HG03280 (cell line): ENCODE data around the gene CAPN13.

Experiments used
- ATAC-seq: cut with Tn5 transposase; IDR thresholded peaks from one replicate; pipeline ENCODE4 v1.9.1; 2021; ENCODE audit warnings: mild to moderate bottlenecking, moderate library complexity; ENCODE audit not compliant: unreplicated experiment

Gene CAPN13

DNA sequence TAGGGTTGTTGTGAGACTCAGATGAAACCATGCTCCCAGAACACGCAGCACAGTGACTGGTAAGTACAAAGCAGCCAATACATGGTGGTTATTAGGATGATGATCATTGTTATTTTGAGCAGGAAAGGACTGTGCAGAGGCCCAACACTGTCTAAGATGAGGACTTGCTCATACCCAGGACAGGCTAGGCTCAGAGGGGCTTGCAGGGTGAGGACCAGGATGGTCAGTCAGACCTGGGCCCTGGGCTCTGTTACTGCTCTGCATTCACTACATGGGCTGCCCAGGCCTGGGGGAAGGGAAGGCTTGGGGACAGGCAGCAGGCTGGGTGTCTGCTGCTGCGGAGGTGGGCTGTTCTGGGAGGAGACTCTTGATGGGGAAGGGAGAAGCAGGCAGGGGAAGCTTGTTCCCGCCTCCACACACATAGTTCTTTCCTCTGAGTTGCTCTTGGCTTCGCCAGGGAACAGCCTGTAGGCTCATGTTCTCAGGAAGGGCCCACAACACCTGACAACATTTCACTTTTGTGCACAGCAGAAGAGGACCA, 17.5 kb downstream of the CAPN13 start:
- no peak for ATAC-seq

DNA sequence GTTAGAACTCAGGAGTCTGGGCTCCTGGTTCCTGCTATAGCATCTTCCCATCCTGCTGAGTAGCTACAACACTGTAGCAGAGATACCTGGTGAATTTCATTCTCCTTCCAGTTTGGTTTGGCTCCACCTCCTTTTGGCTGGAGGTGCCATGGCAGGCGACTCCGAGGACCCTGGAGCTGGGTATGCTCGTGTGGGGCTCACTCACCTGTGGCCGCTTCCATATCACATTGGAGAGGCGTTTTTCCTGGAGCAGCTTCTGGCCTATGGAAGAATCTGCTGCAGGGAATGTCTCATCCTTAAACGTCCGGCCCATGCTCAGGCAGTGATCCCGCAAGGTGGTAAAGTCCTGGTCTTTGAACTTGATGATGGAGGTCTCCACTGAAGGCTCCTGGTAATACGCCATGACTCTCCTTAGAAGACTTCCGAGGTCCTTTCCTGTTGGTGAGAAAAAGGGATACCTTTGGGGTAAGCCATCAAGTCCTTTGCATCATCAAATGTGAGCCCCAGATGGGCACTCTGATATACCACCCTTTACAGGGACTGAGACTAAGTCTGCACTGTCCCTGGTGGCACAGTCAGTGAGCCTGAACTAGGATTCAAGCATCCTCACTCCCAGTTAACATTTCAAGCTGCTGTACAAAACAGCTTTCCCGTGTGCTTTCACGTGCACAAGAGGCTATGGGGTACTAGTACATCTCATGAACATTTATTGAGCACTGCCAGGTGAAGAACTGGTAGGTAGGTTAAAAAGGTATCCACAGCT, 20.1 kb downstream of the CAPN13 start:
- no peak for ATAC-seq

DNA sequence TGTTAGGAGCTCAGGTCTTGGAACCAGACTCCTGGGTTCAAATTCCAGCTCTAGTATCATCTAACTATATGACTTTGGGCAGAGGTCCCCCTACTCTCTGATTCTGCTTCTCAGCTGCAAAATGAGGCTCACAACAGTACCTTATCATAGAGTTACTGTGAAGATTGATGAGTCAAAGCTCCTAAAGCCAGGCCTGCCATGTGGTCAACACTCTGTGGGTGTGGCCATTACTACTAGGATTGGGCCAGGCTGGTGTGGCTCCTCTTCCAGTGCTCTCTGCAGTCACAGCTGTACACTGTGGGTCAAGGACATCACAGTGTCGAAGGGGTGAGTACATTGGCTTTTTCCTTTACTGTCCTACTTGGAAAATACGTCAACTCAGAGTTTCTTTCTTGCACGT, 22.6 kb downstream of the CAPN13 start:
- ATAC-seq = no peak

DNA sequence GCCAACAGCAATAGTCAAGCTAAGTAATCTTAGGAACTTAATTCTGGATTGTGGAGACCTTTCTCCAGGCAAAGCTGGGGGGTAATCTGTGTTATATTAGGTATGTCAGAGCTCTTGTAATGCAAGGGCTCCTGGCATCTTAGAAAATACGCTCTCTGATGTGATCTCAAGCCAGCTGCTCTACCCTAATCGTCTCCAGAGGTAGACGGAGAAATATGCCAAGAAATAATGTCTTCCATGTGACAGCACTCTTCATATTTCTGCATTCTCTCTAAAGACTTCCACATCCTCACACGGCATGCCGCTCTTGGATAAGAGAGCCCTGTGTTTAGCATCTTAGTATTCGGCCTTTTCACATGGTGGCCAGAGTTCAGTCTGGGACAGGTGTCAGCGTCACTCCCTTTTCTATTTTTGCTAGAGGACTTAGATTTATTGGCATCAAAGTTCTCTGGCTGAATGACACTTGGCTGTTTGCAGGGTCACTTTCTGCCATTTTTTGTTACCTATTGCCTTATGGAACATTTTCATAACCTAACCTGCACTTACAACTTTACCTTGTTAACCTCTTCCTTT, 25.2 kb downstream of the CAPN13 start:
- no peak for ATAC-seq

DNA sequence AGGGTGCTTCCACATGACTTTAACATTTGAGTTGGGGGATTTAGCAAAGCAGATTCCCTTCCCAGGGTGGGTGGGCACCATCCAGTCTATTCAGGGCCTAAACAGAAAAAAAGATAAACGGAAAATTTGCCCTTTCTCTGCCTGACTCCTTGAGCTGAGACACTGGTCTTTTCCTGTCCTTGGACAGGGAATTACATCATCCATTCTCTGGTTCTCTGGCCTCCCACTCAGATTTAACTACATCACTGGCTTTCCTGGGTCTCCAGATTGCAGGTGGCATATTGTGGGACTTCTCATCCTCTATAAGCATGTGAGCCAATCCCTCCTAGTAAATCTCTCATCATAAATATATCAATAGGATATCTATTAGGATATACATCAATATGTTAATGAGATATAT, 25.8 kb downstream of the CAPN13 start:
- no peak for ATAC-seq

DNA sequence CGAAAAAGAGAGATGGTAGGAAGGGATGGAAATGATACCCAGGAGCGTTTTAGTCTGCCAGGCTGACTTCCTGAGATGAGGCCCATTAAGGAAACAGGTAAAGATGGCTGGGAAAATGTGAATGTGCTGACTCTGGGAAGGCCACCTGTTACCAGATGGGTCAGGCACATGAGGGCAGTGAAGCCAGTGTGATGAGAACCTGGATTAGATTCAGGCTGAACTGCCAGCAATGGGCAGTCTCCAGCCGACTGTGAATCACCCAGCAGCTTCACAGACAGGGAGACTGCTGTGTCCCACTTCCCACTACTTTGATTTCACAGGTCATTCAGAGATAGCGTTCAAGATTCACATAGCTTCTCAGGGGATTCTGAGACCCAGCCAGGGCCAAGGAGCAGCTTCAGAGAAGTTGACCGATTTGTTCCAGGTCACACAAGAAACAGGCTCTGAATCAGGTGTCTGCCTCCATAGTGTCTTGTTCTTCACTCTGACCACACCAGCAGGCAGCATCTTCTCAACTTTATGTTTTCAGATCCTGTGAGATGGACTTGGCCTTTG, 26.4 kb downstream of the CAPN13 start:
- ATAC-seq = no peak

DNA sequence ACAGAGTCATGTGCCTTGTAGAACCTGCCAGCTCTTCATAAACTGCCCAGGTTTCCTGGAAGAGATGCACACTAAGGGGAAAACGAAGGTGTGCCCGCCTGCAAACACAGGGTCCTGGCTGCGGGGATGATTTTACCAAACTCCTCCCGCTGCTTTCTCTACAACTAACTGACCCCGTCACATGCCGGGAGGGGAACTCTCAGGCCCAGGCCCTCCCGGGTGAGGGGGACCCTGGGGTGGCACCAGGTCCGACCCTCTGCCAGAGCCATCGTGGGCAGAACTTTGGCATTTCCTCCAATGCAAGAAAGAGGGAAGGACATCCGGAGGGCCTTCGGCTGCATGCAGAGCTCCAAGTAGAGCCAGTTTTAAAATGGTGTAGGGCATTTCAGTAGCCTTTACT, 28.6 kb downstream of the CAPN13 start:
- ATAC-seq = no peak

DNA sequence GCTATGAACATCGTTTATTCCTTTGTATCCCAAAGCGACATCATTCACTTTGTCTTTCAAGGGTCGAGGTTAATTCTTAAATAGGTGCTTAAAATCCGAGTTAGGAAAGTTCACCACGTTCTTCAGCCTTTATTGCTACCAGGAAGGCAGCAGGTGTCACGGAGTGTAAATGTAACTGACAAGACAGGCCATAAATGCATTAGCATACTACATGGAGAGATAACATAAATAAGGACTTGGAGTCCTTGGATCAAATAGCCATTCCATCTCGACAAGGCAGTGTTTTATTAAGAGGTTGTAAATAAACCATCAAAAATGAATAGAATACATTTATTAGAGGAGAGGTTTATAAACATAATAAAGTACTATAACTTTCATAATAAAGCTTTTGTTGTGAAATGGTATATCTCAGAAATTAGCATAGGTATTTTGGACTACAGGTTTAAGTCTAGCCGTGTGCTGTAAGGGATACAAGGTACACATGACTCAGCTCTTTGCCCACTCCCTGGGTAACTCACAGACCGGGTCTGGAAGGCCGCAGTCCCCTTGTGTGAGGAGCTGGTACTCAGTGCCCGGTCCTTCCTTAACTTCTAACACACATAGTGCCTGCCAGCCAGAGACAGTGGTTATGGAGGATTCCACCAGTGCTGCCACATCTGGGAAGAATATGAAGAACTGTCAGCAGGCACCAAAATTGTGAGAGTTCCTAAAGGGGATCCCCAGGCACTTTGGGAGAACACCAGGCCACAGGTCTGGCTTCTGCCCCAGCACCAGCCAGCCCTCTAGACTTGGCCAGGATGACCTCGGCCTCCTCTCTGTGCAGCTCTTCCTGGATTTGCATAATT, 29.4 kb downstream of the CAPN13 start:
- no peak for ATAC-seq

DNA sequence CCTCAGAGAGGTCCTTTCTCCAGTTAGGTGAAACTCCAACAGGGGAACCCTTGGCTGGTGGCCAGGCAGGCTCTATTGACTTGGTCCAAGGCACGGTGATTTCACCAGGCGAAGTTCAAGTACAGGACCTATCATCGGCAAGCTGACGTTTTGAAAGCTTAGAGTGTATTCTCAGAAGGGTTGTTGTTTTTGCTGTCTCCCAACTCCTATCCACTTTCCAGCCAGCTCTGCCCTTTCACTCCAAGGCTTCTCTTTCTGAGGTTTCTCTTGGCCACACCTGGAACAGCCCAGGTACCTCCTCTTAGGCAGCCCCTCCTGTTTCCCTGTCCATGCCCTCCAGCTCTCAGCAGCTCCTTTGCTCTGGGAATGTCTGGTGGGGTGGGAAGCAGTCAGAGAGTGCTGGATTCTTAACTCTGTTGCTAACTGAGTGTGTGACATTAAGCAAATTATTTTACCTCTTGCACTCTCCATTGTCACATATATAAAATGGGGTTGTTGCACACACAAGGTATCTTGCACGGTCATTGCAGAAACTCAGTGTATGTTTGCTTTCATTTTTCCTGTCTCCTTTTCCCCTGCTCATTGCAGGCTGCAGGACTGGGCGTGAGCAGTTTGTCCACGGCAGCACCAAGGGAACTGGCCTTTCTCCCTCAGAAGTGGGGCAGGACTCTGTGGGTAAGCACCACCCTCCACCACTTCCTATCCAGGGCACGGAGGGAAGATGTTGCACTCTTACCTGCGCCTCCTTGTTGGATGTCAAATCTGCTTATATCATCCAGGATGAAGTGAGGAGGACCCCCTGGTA, 30.2 kb downstream of the CAPN13 start:
- ATAC-seq = no peak

DNA sequence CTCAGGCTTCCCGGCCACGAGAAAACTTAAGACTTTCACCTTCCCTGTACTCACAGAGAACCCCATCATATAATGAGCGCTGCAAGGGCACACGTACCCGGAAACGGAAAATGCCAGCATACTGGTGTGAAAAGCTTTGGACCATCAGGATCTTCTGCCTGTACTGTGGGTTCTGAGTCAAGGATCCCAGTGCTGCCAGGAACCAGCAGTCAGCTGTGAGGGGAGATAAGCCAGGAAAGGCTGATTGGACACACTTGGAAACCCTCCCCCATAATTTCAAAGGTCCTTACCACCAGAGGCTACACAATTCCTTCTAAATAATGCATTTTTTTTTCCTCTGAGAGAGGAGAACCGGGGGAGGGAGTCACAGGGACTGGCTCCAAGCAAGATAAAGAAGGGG, 31.4 kb downstream of the CAPN13 start:
- no peak for ATAC-seq

DNA sequence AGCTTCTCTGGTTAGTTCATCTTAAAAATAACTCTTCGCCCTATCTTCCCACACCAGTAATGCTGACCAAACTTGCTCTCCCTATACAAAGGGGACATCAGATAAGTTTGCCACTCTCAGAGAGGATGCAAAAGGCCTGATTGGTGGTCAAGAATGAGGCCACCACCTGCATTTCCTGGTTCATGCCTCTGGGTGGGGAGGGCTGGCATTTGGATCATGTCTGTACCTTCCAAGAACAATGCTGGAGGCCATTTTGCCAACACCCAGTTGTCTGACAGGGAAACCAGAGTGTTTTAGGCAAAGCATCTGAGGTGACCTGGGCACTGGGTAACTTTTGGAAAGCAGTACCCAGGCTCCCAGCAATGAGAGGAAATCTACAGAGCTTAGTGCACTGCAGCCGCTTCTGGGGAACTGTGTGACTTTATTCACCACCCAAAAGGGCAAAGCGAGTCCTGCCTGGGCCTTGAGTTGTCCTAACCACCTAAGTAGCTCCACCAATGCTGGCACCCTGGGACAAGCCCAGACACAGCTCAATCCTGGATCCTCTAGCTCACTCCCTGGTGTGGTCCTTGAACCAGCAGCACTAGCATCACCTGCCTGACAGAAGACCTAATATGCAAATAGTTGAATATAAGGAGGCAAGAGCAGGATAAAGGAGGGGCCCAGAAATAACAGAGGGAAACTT, 35.1 kb downstream of the CAPN13 start:
- no peak for ATAC-seq

DNA sequence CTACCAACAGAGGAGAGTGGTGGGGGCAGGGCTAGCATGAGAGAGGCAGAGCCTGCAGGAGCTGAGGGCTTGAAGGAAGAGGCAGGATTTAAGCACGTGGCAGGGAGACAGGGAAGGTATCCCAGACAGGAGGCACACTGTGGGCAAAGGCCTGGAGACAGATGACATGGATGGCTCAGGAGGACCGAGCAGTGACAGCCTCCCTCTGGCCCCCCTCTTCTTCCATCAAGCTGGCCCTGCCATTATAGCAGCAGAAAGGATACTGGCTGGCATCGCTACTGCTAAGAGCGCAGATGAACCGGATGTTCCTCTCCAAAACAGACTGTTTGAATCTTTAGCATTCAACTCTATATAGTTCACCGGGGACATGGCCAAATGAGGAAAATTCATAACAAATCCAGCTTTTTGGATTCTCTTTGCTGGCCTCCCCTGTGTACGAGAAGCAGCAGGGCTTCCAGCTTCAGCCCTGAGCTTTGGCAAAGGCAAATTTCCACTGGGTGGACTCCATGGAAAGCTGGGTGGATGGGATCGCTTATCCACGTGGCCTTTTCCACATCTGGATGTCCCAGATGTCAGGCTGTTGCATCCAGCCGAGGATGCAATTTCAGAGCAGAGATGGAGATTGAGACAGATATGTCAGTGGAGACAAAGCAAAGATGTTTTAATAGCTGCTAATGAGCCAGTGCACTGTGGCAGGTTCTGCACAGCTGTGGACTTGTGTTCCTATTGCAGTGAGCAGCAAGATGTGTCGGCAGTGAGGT, 36.2 kb downstream of the CAPN13 start:
- no peak for ATAC-seq

DNA sequence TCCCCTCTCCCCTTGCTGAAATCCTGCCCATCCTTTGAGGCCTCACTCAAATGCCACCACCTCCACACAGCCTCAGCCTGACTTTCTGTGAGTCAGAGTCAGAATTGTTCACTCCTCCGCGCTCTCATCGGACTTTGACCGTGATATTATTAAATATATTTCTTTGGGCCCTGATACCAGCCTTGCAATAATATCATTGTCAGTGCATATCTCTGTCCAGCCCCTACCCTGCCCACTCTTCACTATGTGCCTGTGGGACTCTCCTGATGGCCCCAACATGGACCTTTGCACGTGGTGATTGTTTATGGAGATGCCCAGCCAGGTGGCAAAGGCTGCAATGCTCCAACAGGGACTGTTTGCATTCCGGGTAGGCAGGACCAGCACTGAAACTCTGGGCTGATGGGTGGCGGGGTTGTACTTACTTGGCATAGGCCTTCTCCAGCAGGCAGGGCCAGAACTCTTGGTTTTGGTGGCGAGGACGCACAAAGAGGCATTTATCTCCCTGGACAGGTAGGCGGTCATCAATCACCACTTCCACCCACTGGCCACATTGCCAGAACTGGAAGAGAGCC, 37.3 kb downstream of the CAPN13 start:
- no peak for ATAC-seq

DNA sequence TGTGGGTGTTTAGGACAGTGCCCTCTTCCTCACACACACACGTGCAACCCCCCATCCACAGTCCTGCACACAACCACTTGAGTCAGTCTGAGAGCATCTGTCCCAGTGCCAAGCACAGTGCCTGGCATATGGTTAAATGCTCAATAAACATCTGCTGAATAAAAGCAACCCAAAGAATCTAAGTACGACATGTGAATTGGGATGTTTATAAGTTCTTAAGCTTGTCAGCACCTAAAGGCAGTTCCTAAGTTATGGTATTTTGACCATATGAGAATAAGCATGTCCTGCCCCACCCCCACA, 37.8 kb downstream of the CAPN13 start:
- no peak for ATAC-seq

DNA sequence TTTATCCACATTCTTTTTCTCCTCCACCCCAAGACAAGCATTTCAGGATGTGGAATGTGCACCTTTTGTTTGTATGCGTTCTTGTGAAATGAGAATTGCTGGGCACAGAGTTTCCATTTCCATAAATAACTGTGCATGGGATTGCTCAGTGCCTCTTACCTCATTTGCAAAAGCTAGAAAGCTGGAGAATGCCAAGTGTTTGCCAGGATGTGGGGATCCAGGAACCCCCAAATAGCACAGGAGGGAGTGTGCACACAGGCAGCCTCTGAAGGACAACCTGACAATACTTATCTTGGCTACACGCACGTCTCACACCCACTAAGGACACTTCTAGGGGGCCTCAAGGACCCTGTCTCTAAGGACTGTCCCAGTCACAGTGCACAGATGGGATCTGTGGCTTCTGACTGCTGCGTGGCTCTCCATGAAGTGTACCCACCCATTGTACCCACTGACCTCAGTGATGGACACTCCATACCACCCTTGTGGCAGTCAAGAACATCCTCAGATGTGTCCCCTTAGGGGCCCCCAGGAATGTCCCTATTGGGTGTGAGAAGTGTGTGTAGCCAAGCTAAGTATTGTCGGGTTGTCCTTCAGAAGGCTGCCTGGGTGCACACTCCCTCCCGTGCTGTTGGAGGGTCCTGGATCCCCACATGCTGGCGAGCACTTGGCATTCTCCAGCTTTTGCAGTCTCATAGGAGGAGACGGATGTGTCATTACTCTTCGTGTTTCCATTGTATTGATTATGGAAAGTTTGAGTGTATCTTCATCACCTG, 38.4 kb downstream of the CAPN13 start:
- ATAC-seq = no peak

DNA sequence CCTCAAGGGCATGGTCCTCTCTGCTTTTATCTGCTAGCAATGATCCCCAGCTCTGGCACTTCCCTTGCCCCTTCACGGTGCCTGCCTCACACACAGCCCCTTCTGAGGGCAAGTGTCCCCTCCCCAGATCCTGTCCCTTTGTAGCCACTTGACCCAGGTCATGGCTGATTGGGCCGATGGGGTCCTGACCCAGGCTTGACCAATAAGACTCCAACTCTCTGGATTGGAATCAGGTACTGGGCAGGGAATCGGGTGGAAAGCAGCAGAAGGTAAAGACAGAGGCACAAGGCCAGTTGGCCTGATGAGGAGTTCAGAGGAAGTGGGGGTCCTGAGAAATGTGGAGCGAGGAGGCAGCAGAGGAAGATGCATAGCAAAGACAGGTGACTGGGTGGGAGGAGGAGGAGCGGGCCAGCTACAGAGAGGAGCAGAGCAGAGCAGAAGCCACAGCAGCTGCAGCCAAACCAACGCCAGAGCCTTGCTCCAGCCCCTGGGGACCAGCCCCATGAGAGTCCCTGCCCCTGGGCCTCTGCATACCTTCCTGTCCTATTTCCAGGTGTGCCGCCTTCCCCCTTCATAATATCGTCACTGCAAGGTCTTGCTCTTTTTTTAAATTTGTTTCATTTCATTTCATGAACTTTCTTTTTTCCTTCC, 39.1 kb downstream of the CAPN13 start:
- ATAC-seq = no peak

DNA sequence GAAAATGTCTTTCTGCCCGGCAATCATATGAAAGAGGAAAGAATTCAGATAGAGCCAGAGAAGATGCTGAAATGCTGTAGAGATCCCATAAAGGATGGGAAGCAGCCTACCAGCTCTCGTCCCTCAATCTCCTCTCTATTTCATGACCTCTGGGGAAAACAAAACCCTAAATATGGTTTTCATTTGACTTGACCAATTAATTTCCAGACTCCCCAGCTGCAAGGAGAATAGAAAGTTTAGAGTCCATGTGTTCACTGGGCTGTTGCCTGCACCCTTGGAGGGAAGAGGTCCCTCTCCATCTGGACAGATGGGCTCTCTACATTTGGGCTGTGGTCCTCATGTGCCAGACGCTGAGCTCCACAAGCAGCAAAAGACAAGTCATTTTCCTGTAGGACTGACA, 40.6 kb downstream of the CAPN13 start:
- ATAC-seq = no peak
